ENCODE measurements around the gene OPRD1.

OPRD1 gene

GRCh38 chr1:28891256-28891655 is 79.3 kb downstream of the OPRD1 start:
- H3K27ac ChIP-seq: no peak overlapping the region
- DNase-seq (ENCODE audit: low spot score): no peak
- no peak for TF ChIP-seq CTCF (IDR thresholded peaks at IDR 0.05)
- H3K4me3 ChIP-seq: no peak overlapping the region

- no peak for DNase-seq (ENCODE audit: low spot score)
- no peak overlapping the region for H3K4me3 ChIP-seq
- H3K27ac ChIP-seq: no peak overlapping the region
- no peak for TF ChIP-seq CTCF (IDR thresholded peaks at IDR 0.05)
These were observed 81.6 kb downstream of the OPRD1 start for GRCh38 chr1:28893403-28894102.

GRCh38 chr1:28894785-28895184 is 82.8 kb downstream of the OPRD1 start:
- H3K4me3 ChIP-seq: no peak overlapping the region
- TF ChIP-seq CTCF (IDR thresholded peaks at IDR 0.05): no peak
- no peak for DNase-seq (ENCODE audit: low spot score)
- H3K27ac ChIP-seq: no peak overlapping the region

- no peak for DNase-seq (ENCODE audit: low spot score)
- Histone ChIP-seq H3K4me3 (no peak overlapping the region), H3K27ac (no peak overlapping the region)
- TF ChIP-seq CTCF (IDR thresholded peaks at IDR 0.05): no peak
These were observed 84.1 kb downstream of the OPRD1 start for GRCh38 chr1:28895896-28896608.

GRCh38 chr1:28896609-28896986 is 84.6 kb downstream of the OPRD1 start:
- no peak for TF ChIP-seq CTCF (IDR thresholded peaks at IDR 0.05)
- no peak overlapping the region for H3K4me3 ChIP-seq
- H3K27ac ChIP-seq: no peak overlapping the region
- DNase-seq (ENCODE audit: low spot score): no peak

- DNase-seq (ENCODE audit: low spot score): no peak
- TF ChIP-seq CTCF (IDR thresholded peaks at IDR 0.05): no peak
- Histone ChIP-seq H3K4me3 (no peak overlapping the region), H3K27ac (peak overlapping the region in 1 of 2 donors; percentile 40)
These were observed 85.8 kb downstream of the OPRD1 start for GRCh38 chr1:28897789-28898188.

- DNase-seq (ENCODE audit: low spot score): no peak
- no peak overlapping the region for H3K4me3 ChIP-seq
- TF ChIP-seq CTCF (IDR thresholded peaks at IDR 0.05): no peak
- peak overlapping the region in 1 of 2 donors; percentile 40 for H3K27ac ChIP-seq
These were observed 86.5 kb downstream of the OPRD1 start for GRCh38 chr1:28898405-28898881.
